OCI-LY7 (cell line): ENCODE data around the gene ENG. TPM values are rescaled to one million over a fixed set of nuclear protein-coding genes. Genes with fewer than 3 reads are reported as not detected.

Experiments used
- BruUV-seq: library from RNA; stranded (reverse); fragments of 400-500 nt; replicated peaks from 2 replicates; lab custom pipeline; 2021; lab: Mats Ljungman, UMichigan
- CTCF ChIA-PET: fragments of 300-600 bp; sonication (Branson Sonifier 250); formaldehyde crosslinking; loops from one replicate; lab custom pipeline; 2022; ENCODE audit warnings: antibody characterized with exemption; ENCODE audit not compliant: unreplicated experiment; lab: Charles Lee
- POLR2A ChIA-PET: fragments of 300-600 bp; sonication (Branson Sonifier 250); formaldehyde crosslinking; loops from one replicate; lab custom pipeline; 2022; ENCODE audit warnings: antibody characterized with exemption; lab: Charles Lee
- DNase-seq: peaks from one replicate; pipeline ENCODE4 v3.0.0-alpha.2; 2015; ENCODE audit warnings: low spot score
- H2AFZ ChIP-seq: fragments of 200-600 bp; sonication (generic), shearing (Covaris generic); 2 replicates; pipeline ENCODE4 v1.6.1; 2014; ENCODE audit warnings: mild to moderate bottlenecking, antibody characterized with exemption, low read length, moderate library complexity
- H3K27ac ChIP-seq: fragments of 200-600 bp; sonication (generic); 2 replicates; pipeline ENCODE4 v1.5.1; 2014; ENCODE audit warnings: mixed run types, low read depth, mild to moderate bottlenecking, moderate library complexity, low read length, inconsistent platforms; ENCODE audit not compliant: poor library complexity, severe bottlenecking
- H3K36me3 ChIP-seq: fragments of 200-600 bp; sonication (generic); 2 replicates; pipeline ENCODE4 v1.6.1; 2014; ENCODE audit warnings: mild to moderate bottlenecking, antibody characterized with exemption, low read length, moderate library complexity, mixed read lengths; ENCODE audit not compliant: insufficient read depth
- H3K4me1 ChIP-seq: fragments of 200-600 bp; sonication (generic); 2 replicates; pipeline ENCODE4 v1.5.1; 2014; ENCODE audit warnings: mild to moderate bottlenecking, low read length; ENCODE audit not compliant: insufficient read depth, poor library complexity, severe bottlenecking
- H3K4me2 ChIP-seq: fragments of 200-600 bp; sonication (generic); 2 replicates; pipeline ENCODE4 v1.6.1; 2014; ENCODE audit warnings: mild to moderate bottlenecking, low read length
- H3K4me3 ChIP-seq: fragments of 200-600 bp; sonication (generic); 2 replicates; pipeline ENCODE4 v1.5.1; 2014; ENCODE audit warnings: mild to moderate bottlenecking, low read depth, low read length; ENCODE audit not compliant: poor library complexity, severe bottlenecking
- H3K79me2 ChIP-seq: fragments of 200-600 bp; sonication (generic); 2 replicates; pipeline ENCODE4 v1.6.1; 2016; ENCODE audit warnings: low read depth, mild to moderate bottlenecking, low read length, moderate library complexity, mixed read lengths; ENCODE audit not compliant: insufficient read depth
- H3K9me2 ChIP-seq: fragments of 200-600 bp; sonication (generic); 2 replicates; pipeline ENCODE4 v1.6.1; 2016; ENCODE audit warnings: mild to moderate bottlenecking, low read length, mixed read lengths; ENCODE audit not compliant: insufficient read depth
- H3K9me3 ChIP-seq: fragments of 200-600 bp; sonication (generic); 2 replicates; pipeline ENCODE4 v1.6.1; 2014; ENCODE audit warnings: mild to moderate bottlenecking, mixed run types, low read length, mixed read lengths
- H4K20me1 ChIP-seq: fragments of 200-600 bp; sonication (generic); 2 replicates; pipeline ENCODE4 v1.6.1; 2014; ENCODE audit warnings: mild to moderate bottlenecking, antibody characterized with exemption, low read length, moderate library complexity, mixed read lengths; ENCODE audit not compliant: insufficient read depth
- CTCF ChIP-seq: fragments of 200-600 bp; sonication (generic); conservative IDR thresholded peaks from 2 replicates; pipeline ENCODE4 v1.5.1; 2014; ENCODE audit warnings: mild to moderate bottlenecking, antibody characterized with exemption, low read length, moderate library complexity, mixed read lengths
- EZH2phosphoT487 ChIP-seq: fragments of 200-600 bp; sonication (generic); IDR thresholded peaks from 2 replicates; pipeline ENCODE4 v1.6.1; 2018; ENCODE audit warnings: low read depth, borderline replicate concordance, mild to moderate bottlenecking, mixed run types, antibody characterized with exemption, low read length, moderate library complexity, mixed read lengths
- intact Hi-C: fragments of 100-400 bp; cut with micrococcal nuclease; formaldehyde crosslinking; loops from one replicate; pipeline ENCODE4 v1.10.0; 2022; ENCODE audit not compliant: unreplicated experiment
- total RNA-seq, 2 experiments: library from RNA; depleted of rRNA in 1 of 2; stranded (reverse); fragments of >200 nt in 1 of 2; shearing (Covaris generic) in 1 of 2; gene quantifications; 2 replicates each; pipeline ENCODE4 v1.2.3, GENCODE V29; 2014 to 2022

The ENG gene
- total RNA-seq, 2 experiments from 2014 or later = not detected

GRCh38 chr9:127850286-127850830, 4.1 kb downstream of the ENG start:
- Histone ChIP-seq H3K4me2 (no peak overlapping the region), H3K79me2 (no peaks in the 10 kb centered on the region), H3K36me3 (no peaks in the 10 kb centered on the region), H2AFZ (no peak overlapping the region), H3K4me3 (no peak overlapping the region), H3K27ac (no peak overlapping the region), H3K9me3 (peaks cover 11% of the 10 kb centered on the region; the same call in 1 of the 2 replicates), H4K20me1 (no peaks in the 10 kb centered on the region), H3K9me2 (no peaks in the 10 kb centered on the region), H3K4me1 (no peaks in the 10 kb centered on the region)
- DNase-seq = no peak
- no TSS peak for BruUV-seq
- ChIA-PET POLR2A (no interaction called here), CTCF (no interaction called here)
- no peak for TF ChIP-seq EZH2phosphoT487
- no peak for TF ChIP-seq CTCF
- intact Hi-C loops = no loop called here

- no peak overlapping the region for H3K4me3 ChIP-seq
- no peak overlapping the region for H2AFZ ChIP-seq
- no peaks in the 10 kb centered on the region for H4K20me1 ChIP-seq
- no peaks in the 10 kb centered on the region for H3K36me3 ChIP-seq
- ChIA-PET CTCF (no interaction called here), POLR2A (no interaction called here)
- no peak for TF ChIP-seq EZH2phosphoT487
- TF ChIP-seq CTCF = no peak
- no peak for DNase-seq
- H3K9me3 ChIP-seq = peaks cover 11% of the 10 kb centered on the region; the same call in 1 of the 2 replicates
- no peaks in the 10 kb centered on the region for H3K9me2 ChIP-seq
- no peak overlapping the region for H3K4me2 ChIP-seq
- BruUV-seq = no TSS peak
- H3K4me1 ChIP-seq = no peaks in the 10 kb centered on the region
- no peak overlapping the region for H3K27ac ChIP-seq
- intact Hi-C loops = no loop called here
- no peaks in the 10 kb centered on the region for H3K79me2 ChIP-seq
These were observed 5.5 kb downstream of the ENG start for GRCh38 chr9:127848756-127849504.
